ENCODE results near the gene COBL.

The COBL gene

DNA sequence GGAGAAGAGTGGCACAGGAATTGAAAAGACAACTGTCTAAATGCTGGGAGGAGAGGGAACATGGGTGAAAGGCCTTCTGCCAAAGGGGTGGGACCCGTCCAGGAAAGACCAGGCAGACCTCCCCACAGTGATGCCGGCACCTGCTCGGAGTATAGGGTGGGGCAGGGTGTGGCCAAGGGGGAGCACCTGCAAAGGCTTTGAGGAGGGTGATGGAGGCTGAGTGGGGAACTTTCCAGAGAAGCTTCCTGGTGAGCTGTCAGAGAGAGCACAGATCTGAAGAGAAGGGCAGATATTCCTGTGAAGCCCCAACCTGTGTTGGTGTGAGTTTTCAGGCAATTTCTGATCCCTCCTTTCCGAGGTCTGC lies 270.5 kb downstream of the COBL start:
- Histone ChIP-seq H2BK5ac (ENCODE audit: low read length) (no peak overlapping the region), H2BK120ac (ENCODE audit: low read depth, low read length) (no peak overlapping the region), H4K8ac (ENCODE audit: low read depth, low read length) (no peak overlapping the region), H3K14ac (ENCODE audit: low read length) (no peak overlapping the region), H3K18ac (ENCODE audit: low read length) (no peak overlapping the region), H3K4ac (ENCODE audit: low read length) (peak overlapping the region; percentile 46), H4K91ac (ENCODE audit: low read depth, low read length, poor library complexity) (no peak overlapping the region), H3K4me1 (ENCODE audit: control insufficient read depth in 2 of 2, insufficient read depth in 1 of 2, low read depth in 1 of 2, low read length in 2 of 2) (peaks cover 0 to 6% of the 10 kb centered on the region in 2 donors), H2BK12ac (ENCODE audit: low read length) (no peak overlapping the region), H3K9ac (ENCODE audit: low read depth, low read length, poor library complexity) (no peak overlapping the region), H3K23ac (ENCODE audit: low read depth, low read length, poor library complexity) (no peak overlapping the region), H3K79me1 (ENCODE audit: low read depth, low read length) (no peaks in the 10 kb centered on the region), H3K9me3 (replicated peaks in 1 of 2; ENCODE audit: control insufficient read depth in 2 of 2, insufficient read depth in 1 of 2, low read depth in 1 of 2, low read length in 2 of 2) (no peaks in the 10 kb centered on the region), H3K4me2 (ENCODE audit: insufficient read depth, low read length, poor library complexity, severe bottlenecking) (no peak overlapping the region), H3K36me3 (replicated peaks in 1 of 2; ENCODE audit: control insufficient read depth in 2 of 2, insufficient read depth in 2 of 2, low read length in 2 of 2) (no peaks in the 10 kb centered on the region), H2AK5ac (ENCODE audit: low read depth, low read length) (peak overlapping the region; percentile 77), H3K27ac (replicated peaks; ENCODE audit: low read length) (no peak overlapping the region), H3K27me3 (ENCODE audit: control insufficient read depth in 3 of 3, insufficient read depth in 3 of 3, low read depth in 1 of 3, low read length in 3 of 3) (no peaks in the 10 kb centered on the region), H3K4me3 (ENCODE audit: low read length in 2 of 2) (no peak overlapping the region), H2AFZ (ENCODE audit: low read length) (no peak overlapping the region), H2BK15ac (ENCODE audit: low read length) (no peak overlapping the region)
- DNase-seq (ENCODE audit: low spot score), result no peak
- no CpG with 5 or more reads among the region's 4 CpGs for WGBS, 2 donors (ENCODE audit: extremely low coverage in 2 of 2, insufficient read length in 2 of 2, insufficient replicate concordance in 1 of 2)

DNA sequence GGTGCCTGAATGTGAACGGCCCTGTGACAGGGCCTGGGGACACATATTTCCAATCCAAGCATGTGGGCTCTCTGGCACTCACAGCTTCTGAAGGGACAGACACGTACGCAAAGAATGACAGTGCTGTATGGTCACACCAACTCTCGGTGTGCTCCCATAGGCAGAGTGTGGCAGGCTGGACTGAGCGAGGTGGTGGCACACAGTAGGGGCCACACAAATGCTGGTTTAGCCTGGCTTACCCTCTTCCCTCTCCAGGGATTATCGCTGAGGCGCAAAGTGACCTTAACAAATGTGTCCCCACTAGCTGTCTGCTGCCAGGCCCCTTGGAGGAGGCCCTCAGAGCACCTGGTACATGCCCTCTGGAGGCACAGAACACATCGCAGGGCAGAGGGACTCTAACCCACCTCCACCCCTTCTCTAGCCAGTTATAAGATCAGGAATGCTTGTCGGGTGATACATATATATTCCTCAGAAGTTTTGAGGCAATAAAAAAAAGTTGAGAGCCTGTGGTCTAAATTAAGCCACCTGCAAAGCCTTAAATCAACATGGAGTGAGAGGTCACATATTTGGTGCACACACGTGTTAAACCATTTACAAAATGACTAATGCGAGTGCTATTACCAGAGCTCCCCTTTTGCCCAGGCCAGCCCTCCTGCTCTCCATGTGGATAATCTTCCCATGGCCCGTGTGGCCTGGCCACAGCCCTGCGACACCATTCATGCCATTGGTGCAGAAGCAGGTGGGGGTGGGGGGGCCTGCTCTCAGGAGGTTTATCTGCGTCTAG lies 271.1 kb downstream of the COBL start:
- Histone ChIP-seq H3K9ac (ENCODE audit: low read depth, low read length, poor library complexity) (no peak overlapping the region), H3K27ac (replicated peaks; ENCODE audit: low read length) (no peak overlapping the region), H4K91ac (ENCODE audit: low read depth, low read length, poor library complexity) (no peak overlapping the region), H3K4me2 (ENCODE audit: insufficient read depth, low read length, poor library complexity, severe bottlenecking) (no peak overlapping the region), H3K23ac (ENCODE audit: low read depth, low read length, poor library complexity) (no peak overlapping the region), H3K4me3 (ENCODE audit: low read length in 2 of 2) (no peak overlapping the region), H3K14ac (ENCODE audit: low read length) (peak overlapping the region; percentile 25), H3K36me3 (replicated peaks in 1 of 2; ENCODE audit: control insufficient read depth in 2 of 2, insufficient read depth in 2 of 2, low read length in 2 of 2) (no peaks in the 10 kb centered on the region), H2BK15ac (ENCODE audit: low read length) (no peak overlapping the region), H2AFZ (ENCODE audit: low read length) (no peak overlapping the region), H2BK120ac (ENCODE audit: low read depth, low read length) (no peak overlapping the region), H3K4me1 (ENCODE audit: control insufficient read depth in 2 of 2, insufficient read depth in 1 of 2, low read depth in 1 of 2, low read length in 2 of 2) (peaks cover 0 to 6% of the 10 kb centered on the region in 2 donors), H3K18ac (ENCODE audit: low read length) (peak overlapping the region; percentile 11), H3K27me3 (ENCODE audit: control insufficient read depth in 3 of 3, insufficient read depth in 3 of 3, low read depth in 1 of 3, low read length in 3 of 3) (no peaks in the 10 kb centered on the region), H3K9me3 (replicated peaks in 1 of 2; ENCODE audit: control insufficient read depth in 2 of 2, insufficient read depth in 1 of 2, low read depth in 1 of 2, low read length in 2 of 2) (no peaks in the 10 kb centered on the region), H4K8ac (ENCODE audit: low read depth, low read length) (no peak overlapping the region), H2BK5ac (ENCODE audit: low read length) (no peak overlapping the region), H2AK5ac (ENCODE audit: low read depth, low read length) (peak overlapping the region; percentile 77), H2BK12ac (ENCODE audit: low read length) (no peak overlapping the region), H3K4ac (ENCODE audit: low read length) (no peak overlapping the region), H3K79me1 (ENCODE audit: low read depth, low read length) (no peaks in the 10 kb centered on the region)
- DNase-seq (ENCODE audit: low spot score), result no peak
- no CpG with 5 or more reads among the region's 14 CpGs for WGBS, 2 donors (ENCODE audit: extremely low coverage in 2 of 2, insufficient read length in 2 of 2, insufficient replicate concordance in 1 of 2)

DNA sequence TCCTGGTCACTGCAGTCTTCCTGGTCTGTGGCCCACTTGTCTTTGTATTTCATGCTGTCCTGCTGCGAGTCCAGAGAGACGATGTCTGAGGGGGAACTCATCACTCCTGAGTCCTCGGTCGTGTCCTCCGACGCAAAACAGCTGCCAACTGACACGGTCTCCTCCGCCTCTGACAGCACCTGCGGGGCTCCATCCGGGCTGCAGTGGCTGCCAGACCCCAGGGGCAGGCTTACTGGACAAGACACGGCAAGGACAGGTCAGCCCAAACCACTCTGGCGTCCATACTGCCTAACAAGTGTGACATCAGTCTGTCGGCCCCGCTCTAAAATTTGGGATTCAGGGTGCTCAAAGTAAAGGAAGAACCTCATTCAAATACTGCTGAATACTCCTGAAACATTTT lies 273.1 kb downstream of the COBL start:
- no peak overlapping the region for H2AFZ ChIP-seq (ENCODE audit: low read length)
- no peak overlapping the region for H3K27ac ChIP-seq (replicated peaks; ENCODE audit: low read length)
- no peak overlapping the region for H3K9ac ChIP-seq (ENCODE audit: low read depth, low read length, poor library complexity)
- H3K18ac ChIP-seq (ENCODE audit: low read length), result peak overlapping the region; percentile 59
- no peak overlapping the region for H2BK120ac ChIP-seq (ENCODE audit: low read depth, low read length)
- no peak overlapping the region for H3K4ac ChIP-seq (ENCODE audit: low read length)
- no peak for DNase-seq (ENCODE audit: low spot score)
- no peak overlapping the region for H4K91ac ChIP-seq (ENCODE audit: low read depth, low read length, poor library complexity)
- no peak overlapping the region for H3K4me3 ChIP-seq (ENCODE audit: low read length in 2 of 2)
- no peaks in the 10 kb centered on the region for H3K9me3 ChIP-seq (replicated peaks in 1 of 2; ENCODE audit: control insufficient read depth in 2 of 2, insufficient read depth in 1 of 2, low read depth in 1 of 2, low read length in 2 of 2)
- H4K8ac ChIP-seq (ENCODE audit: low read depth, low read length), result no peak overlapping the region
- H2AK5ac ChIP-seq (ENCODE audit: low read depth, low read length), result no peak overlapping the region
- no peak overlapping the region for H2BK5ac ChIP-seq (ENCODE audit: low read length)
- no peaks in the 10 kb centered on the region for H3K79me1 ChIP-seq (ENCODE audit: low read depth, low read length)
- no CpG with 5 or more reads among the region's 14 CpGs for WGBS, 2 donors (ENCODE audit: extremely low coverage in 2 of 2, insufficient read length in 2 of 2, insufficient replicate concordance in 1 of 2)
- H3K4me2 ChIP-seq (ENCODE audit: insufficient read depth, low read length, poor library complexity, severe bottlenecking), result no peak overlapping the region
- H2BK15ac ChIP-seq (ENCODE audit: low read length), result peak overlapping the region; percentile 6
- no peak overlapping the region for H2BK12ac ChIP-seq (ENCODE audit: low read length)
- no peaks in the 10 kb centered on the region for H3K27me3 ChIP-seq (ENCODE audit: control insufficient read depth in 3 of 3, insufficient read depth in 3 of 3, low read depth in 1 of 3, low read length in 3 of 3)
- H3K23ac ChIP-seq (ENCODE audit: low read depth, low read length, poor library complexity), result no peak overlapping the region
- no peak overlapping the region for H3K14ac ChIP-seq (ENCODE audit: low read length)
- H3K4me1 ChIP-seq (ENCODE audit: control insufficient read depth in 2 of 2, insufficient read depth in 1 of 2, low read depth in 1 of 2, low read length in 2 of 2), result peaks cover 0 to 6% of the 10 kb centered on the region in 2 donors
- no peaks in the 10 kb centered on the region for H3K36me3 ChIP-seq (replicated peaks in 1 of 2; ENCODE audit: control insufficient read depth in 2 of 2, insufficient read depth in 2 of 2, low read length in 2 of 2)

DNA sequence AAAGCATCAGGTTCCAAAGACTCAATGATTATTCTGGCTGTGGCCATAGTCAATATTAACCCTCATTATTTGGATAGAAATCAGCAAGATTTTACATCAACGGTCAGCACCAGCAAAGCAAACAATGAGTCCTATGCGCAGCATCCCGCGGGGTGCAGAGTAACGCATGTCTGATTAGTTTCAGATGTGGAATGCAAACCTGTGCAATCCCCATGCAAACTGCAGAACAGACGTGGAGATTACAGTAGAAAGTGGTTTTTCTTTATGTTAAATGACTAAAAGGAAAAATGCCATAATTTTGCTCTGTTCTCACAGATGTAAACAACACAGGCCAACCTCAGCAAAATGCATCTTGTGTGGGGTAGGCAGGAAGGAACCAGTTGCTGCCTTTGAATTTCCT lies 275.8 kb downstream of the COBL start:
- DNase-seq (ENCODE audit: low spot score), result no peak
- no peak overlapping the region for H2AFZ ChIP-seq (ENCODE audit: low read length)
- no peak overlapping the region for H3K4ac ChIP-seq (ENCODE audit: low read length)
- H4K8ac ChIP-seq (ENCODE audit: low read depth, low read length), result no peak overlapping the region
- H2BK5ac ChIP-seq (ENCODE audit: low read length), result no peak overlapping the region
- H3K9me3 ChIP-seq (replicated peaks in 1 of 2; ENCODE audit: control insufficient read depth in 2 of 2, insufficient read depth in 1 of 2, low read depth in 1 of 2, low read length in 2 of 2), result no peaks in the 10 kb centered on the region
- no peak overlapping the region for H2AK5ac ChIP-seq (ENCODE audit: low read depth, low read length)
- no peak overlapping the region for H3K18ac ChIP-seq (ENCODE audit: low read length)
- no peak overlapping the region for H3K9ac ChIP-seq (ENCODE audit: low read depth, low read length, poor library complexity)
- no peak overlapping the region for H3K23ac ChIP-seq (ENCODE audit: low read depth, low read length, poor library complexity)
- no CpG with 5 or more reads among the region's 6 CpGs for WGBS, 2 donors (ENCODE audit: extremely low coverage in 2 of 2, insufficient read length in 2 of 2, insufficient replicate concordance in 1 of 2)
- H3K4me2 ChIP-seq (ENCODE audit: insufficient read depth, low read length, poor library complexity, severe bottlenecking), result no peak overlapping the region
- H3K36me3 ChIP-seq (replicated peaks in 1 of 2; ENCODE audit: control insufficient read depth in 2 of 2, insufficient read depth in 2 of 2, low read length in 2 of 2), result no peaks in the 10 kb centered on the region
- no peak overlapping the region for H2BK120ac ChIP-seq (ENCODE audit: low read depth, low read length)
- no peaks in the 10 kb centered on the region for H3K27me3 ChIP-seq (ENCODE audit: control insufficient read depth in 3 of 3, insufficient read depth in 3 of 3, low read depth in 1 of 3, low read length in 3 of 3)
- no peak overlapping the region for H2BK12ac ChIP-seq (ENCODE audit: low read length)
- H3K4me3 ChIP-seq (ENCODE audit: low read length in 2 of 2), result no peak overlapping the region
- no peaks in the 10 kb centered on the region for H3K4me1 ChIP-seq (ENCODE audit: control insufficient read depth in 2 of 2, insufficient read depth in 1 of 2, low read depth in 1 of 2, low read length in 2 of 2)
- no peak overlapping the region for H3K27ac ChIP-seq (replicated peaks; ENCODE audit: low read length)
- H2BK15ac ChIP-seq (ENCODE audit: low read length), result no peak overlapping the region
- no peak overlapping the region for H3K14ac ChIP-seq (ENCODE audit: low read length)
- no peak overlapping the region for H4K91ac ChIP-seq (ENCODE audit: low read depth, low read length, poor library complexity)
- no peaks in the 10 kb centered on the region for H3K79me1 ChIP-seq (ENCODE audit: low read depth, low read length)
